Measurements from ENCODE around the gene EEF1A1. TPM values are rescaled to one million over a fixed set of nuclear protein-coding genes. Genes with fewer than 3 reads are reported as not detected.

Gene EEF1A1
- total and polyA plus RNA-seq, 7 experiments from 2014 or later, result 8,219 to 15,585 (median 15,428) TPM

Other genes starting within 250 kb of the EEF1A1 start
- gene DPPA5, start 166.8 kb downstream of the EEF1A1 start, total RNA-seq, result not detected
- not detected for gene DPPA5, start 166.8 kb downstream of the EEF1A1 start, polyA plus RNA-seq
- not detected for gene KHDC3L, start 158.4 kb downstream of the EEF1A1 start, total RNA-seq
- not detected for gene KHDC3L, start 158.4 kb downstream of the EEF1A1 start, polyA plus RNA-seq
- gene OOEP, start 151.1 kb downstream of the EEF1A1 start, total RNA-seq, result 1 to 10 TPM in 1 of 5 experiments, not detected in 4; 1.2 TPM
- gene OOEP, start 151.1 kb downstream of the EEF1A1 start, polyA plus RNA-seq, result not detected
- gene DDX43, start 126.2 kb downstream of the EEF1A1 start, total RNA-seq, result 1 to 10 TPM in 1 of 5 experiments, under 1 TPM in 3, not detected in 1; 0.32 to 2.4 (median 0.59) TPM
- under 1 TPM; 0.29 to 0.38 TPM for gene DDX43, start 126.2 kb downstream of the EEF1A1 start, polyA plus RNA-seq
- gene CGAS, start 68.7 kb downstream of the EEF1A1 start, total RNA-seq, result 10 to 100 TPM in 1 of 5 experiments, 1 to 10 TPM in 4; 4.7 to 45.7 (median 6.5) TPM
- 1 to 10 TPM; 2.2 to 2.9 TPM for gene CGAS, start 68.7 kb downstream of the EEF1A1 start, polyA plus RNA-seq
- 10 to 100 TPM; 43.5 to 92.0 (median 48.6) TPM for gene MTO1, start 59.3 kb downstream of the EEF1A1 start, total RNA-seq
- gene MTO1, start 59.3 kb downstream of the EEF1A1 start, polyA plus RNA-seq, result 10 to 100 TPM; 27.2 to 37.8 TPM
- 10 to 100 TPM in 2 of 5 experiments, 1 to 10 TPM in 3; 6.0 to 13.8 (median 8.9) TPM for gene SLC17A5, start 133.0 kb upstream of the EEF1A1 start, total RNA-seq
- 1 to 10 TPM; 7.9 to 8.6 TPM for gene SLC17A5, start 133.0 kb upstream of the EEF1A1 start, polyA plus RNA-seq
- gene CD109, start 175.2 kb upstream of the EEF1A1 start, total RNA-seq, result 10 to 100 TPM in 1 of 5 experiments, 1 to 10 TPM in 2, under 1 TPM in 2; 0.54 to 12.3 (median 1.2) TPM
- under 1 TPM; 0.20 to 0.31 TPM for gene CD109, start 175.2 kb upstream of the EEF1A1 start, polyA plus RNA-seq